Caco-2 (cell line): Measurements from ENCODE around the gene MRFAP1L1. TPM values are rescaled to one million over a fixed set of nuclear protein-coding genes. Genes with fewer than 3 reads are reported as not detected.

Experiments
- BruUV-seq: library from RNA; stranded (reverse); fragments of 400-500 nt; replicated peaks from 2 replicates; lab custom pipeline; 2021; lab: Mats Ljungman, UMichigan
- CTCF ChIA-PET: fragments of 300-600 bp; sonication (Branson Sonifier 250); formaldehyde crosslinking; loops from one replicate; lab custom pipeline; 2022; ENCODE audit warnings: antibody characterized with exemption; lab: Charles Lee
- POLR2A ChIA-PET: fragments of 300-600 bp; sonication (Branson Sonifier 250); formaldehyde crosslinking; loops from one replicate; lab custom pipeline; 2022; ENCODE audit warnings: antibody characterized with exemption; lab: Charles Lee
- DNase-seq, 2 experiments: peaks; one replicate each; pipeline versions ENCODE4 v3.0.0 to v3.0.0-alpha.2; 2020 to 2022
- H3K27me3 ChIP-seq: replicated peaks from 2 replicates; pipeline ENCODE4 v1.6.0; 2011; ENCODE audit warnings: low read length; ENCODE audit not compliant: control insufficient read depth, insufficient read depth
- H3K36me3 ChIP-seq: 2 replicates; pipeline ENCODE4 v1.5.1; 2011; ENCODE audit warnings: low read length; ENCODE audit not compliant: control insufficient read depth, insufficient read depth
- H3K4me1 ChIP-seq: fragments of 250-450 bp; sonication (Bioruptor Pico); 2 replicates; pipeline ENCODE4 v1.5.1; 2020; ENCODE audit warnings: mild to moderate bottlenecking
- H3K4me3 ChIP-seq: 2 replicates; pipeline ENCODE4 v1.5.1; 2011; ENCODE audit warnings: low read depth, mild to moderate bottlenecking, control low read depth, low read length
- H3K9me3 ChIP-seq: fragments of 250-450 bp; sonication (Bioruptor Pico); 2 replicates; pipeline ENCODE4 v1.5.1; 2020; ENCODE audit warnings: mild to moderate bottlenecking, moderate library complexity
- H3K27ac Mint-ChIP-seq: one replicate; pipeline ENCODE4 v1.8.0; 2022; ENCODE audit warnings: mixed read lengths; ENCODE audit not compliant: unreplicated experiment
- H3K27me3 Mint-ChIP-seq: one replicate; pipeline ENCODE4 v1.8.0; 2022; ENCODE audit warnings: mixed read lengths; ENCODE audit not compliant: insufficient read depth, unreplicated experiment
- H3K36me3 Mint-ChIP-seq: one replicate; pipeline ENCODE4 v1.8.0; 2022; ENCODE audit warnings: mild to moderate bottlenecking, mixed read lengths; ENCODE audit not compliant: insufficient read depth, unreplicated experiment
- H3K4me1 Mint-ChIP-seq: one replicate; pipeline ENCODE4 v1.8.0; 2022; ENCODE audit warnings: low read depth, mixed read lengths; ENCODE audit not compliant: unreplicated experiment
- H3K4me3 Mint-ChIP-seq: one replicate; pipeline ENCODE4 v1.8.0; 2022; ENCODE audit warnings: mild to moderate bottlenecking, moderate library complexity, mixed read lengths; ENCODE audit not compliant: unreplicated experiment
- H3K9me3 Mint-ChIP-seq: one replicate; pipeline ENCODE4 v1.8.0; 2022; ENCODE audit warnings: mixed read lengths; ENCODE audit not compliant: unreplicated experiment
- CTCF ChIP-seq, 2 experiments: fragments of 200-600 bp in 1 of 2; IDR thresholded peaks; 1 replicate in 1 of 2; 2 replicates in 1 of 2; pipeline versions ENCODE4 v1.5.1 to v1.8.0; 2011 to 2022; ENCODE audit warnings: antibody characterized with exemption in 1 of 2, control low read depth in 1 of 2, inconsistent platforms in 1 of 2, low read depth in 1 of 2, low read length in 1 of 2, mild to moderate bottlenecking in 1 of 2, moderate library complexity in 1 of 2; ENCODE audit not compliant: insufficient read depth in 1 of 2, severe bottlenecking in 1 of 2, unreplicated experiment in 1 of 2
- intact Hi-C: fragments of 100-400 bp; cut with micrococcal nuclease; formaldehyde crosslinking; loops from one replicate; pipeline ENCODE4 v1.10.0; 2022; ENCODE audit not compliant: unreplicated experiment
- total RNA-seq: library from RNA; stranded (reverse); gene quantifications from 2 replicates; pipeline ENCODE4 v1.2.3, GENCODE V29; 2022

Gene MRFAP1L1
- total RNA-seq, 1 experiment from 2014 or later: 47.5 TPM

GRCh38 chr4:6660430-6660829 lies 49.2 kb downstream of the MRFAP1L1 start:
- H3K27ac Mint-ChIP-seq: no peak overlapping the region
- TF ChIP-seq CTCF (IDR thresholded peaks at IDR 0.05; ENCODE audit: insufficient read depth in 1 of 2, low read depth in 1 of 2, low read length in 1 of 2, severe bottlenecking in 1 of 2, unreplicated experiment in 1 of 2): no peak
- H3K36me3 ChIP-seq: no peaks in the 10 kb centered on the region
- CTCF ChIA-PET: no interaction called here
- no peak for DNase-seq
- BruUV-seq: no TSS peak
- POLR2A ChIA-PET: no interaction called here
- H3K9me3 ChIP-seq: no peaks in the 10 kb centered on the region
- no peaks in the 10 kb centered on the region for H3K36me3 Mint-ChIP-seq
- H3K27me3 Mint-ChIP-seq: no peaks in the 10 kb centered on the region
- no peak overlapping the region for H3K4me3 ChIP-seq
- H3K4me1 ChIP-seq: no peaks in the 10 kb centered on the region
- no peaks in the 10 kb centered on the region for H3K27me3 ChIP-seq
- no peaks in the 10 kb centered on the region for H3K4me1 Mint-ChIP-seq
- no peak overlapping the region for H3K4me3 Mint-ChIP-seq
- intact Hi-C loops: no loop called here
- no peaks in the 10 kb centered on the region for H3K9me3 Mint-ChIP-seq

GRCh38 chr4:6659897-6660296 lies 49.8 kb downstream of the MRFAP1L1 start:
- Histone ChIP-seq H3K27me3 (no peaks in the 10 kb centered on the region), H3K4me3 (no peak overlapping the region), H3K36me3 (no peaks in the 10 kb centered on the region), H3K9me3 (no peaks in the 10 kb centered on the region), H3K4me1 (no peaks in the 10 kb centered on the region)
- no peak for DNase-seq
- H3K36me3 Mint-ChIP-seq: no peaks in the 10 kb centered on the region
- ChIA-PET POLR2A (no interaction called here), CTCF (no interaction called here)
- no peak overlapping the region for H3K27ac Mint-ChIP-seq
- no peaks in the 10 kb centered on the region for H3K27me3 Mint-ChIP-seq
- intact Hi-C loops: no loop called here
- BruUV-seq: no TSS peak
- H3K9me3 Mint-ChIP-seq: no peaks in the 10 kb centered on the region
- no peak for TF ChIP-seq CTCF (IDR thresholded peaks at IDR 0.05; ENCODE audit: insufficient read depth in 1 of 2, low read depth in 1 of 2, low read length in 1 of 2, severe bottlenecking in 1 of 2, unreplicated experiment in 1 of 2)
- no peak overlapping the region for H3K4me3 Mint-ChIP-seq
- no peaks in the 10 kb centered on the region for H3K4me1 Mint-ChIP-seq

DNA sequence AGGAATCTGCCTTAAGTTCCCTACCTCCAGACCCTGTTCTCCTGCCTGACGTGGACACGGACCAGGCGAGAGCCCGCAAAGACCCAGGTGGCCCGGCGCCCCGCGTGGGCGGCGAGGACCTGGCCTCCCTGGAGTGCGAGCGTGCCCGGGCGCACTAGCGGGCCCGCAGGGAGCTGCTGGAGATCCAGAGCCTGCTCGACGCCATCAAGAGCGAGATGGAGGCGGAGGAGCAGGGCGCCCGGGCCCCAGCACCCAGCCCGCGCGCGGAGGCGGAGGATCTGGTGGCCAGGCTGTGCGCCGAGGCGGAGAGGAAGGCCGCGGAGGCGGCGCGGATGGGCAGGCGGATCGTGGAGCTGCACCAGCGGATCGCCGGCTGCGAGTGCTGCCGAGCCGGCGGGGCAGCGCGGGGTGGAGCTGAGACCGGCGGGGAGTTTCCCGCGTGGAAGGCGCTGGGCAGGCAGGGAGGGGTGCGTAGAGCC lies 51.0 kb downstream of the MRFAP1L1 start:
- Histone ChIP-seq H3K4me3 (no peak overlapping the region), H3K36me3 (no peaks in the 10 kb centered on the region), H3K27me3 (no peaks in the 10 kb centered on the region), H3K9me3 (no peaks in the 10 kb centered on the region), H3K4me1 (no peaks in the 10 kb centered on the region)
- intact Hi-C loops: no loop called here
- no peak overlapping the region for H3K27ac Mint-ChIP-seq
- BruUV-seq: no TSS peak
- no peak for TF ChIP-seq CTCF (IDR thresholded peaks at IDR 0.05; ENCODE audit: insufficient read depth in 1 of 2, low read depth in 1 of 2, low read length in 1 of 2, severe bottlenecking in 1 of 2, unreplicated experiment in 1 of 2)
- no peaks in the 10 kb centered on the region for H3K4me1 Mint-ChIP-seq
- H3K9me3 Mint-ChIP-seq: no peaks in the 10 kb centered on the region
- H3K36me3 Mint-ChIP-seq: no peaks in the 10 kb centered on the region
- no peak for DNase-seq
- no peaks in the 10 kb centered on the region for H3K27me3 Mint-ChIP-seq
- CTCF ChIA-PET: no interaction called here
- POLR2A ChIA-PET: no interaction called here
- H3K4me3 Mint-ChIP-seq: no peak overlapping the region
